GM12891 (cell line): ENCODE data around the gene CRTC1.

Experiments
- DNase-seq: peaks from one replicate; pipeline ENCODE4 v3.0.0; 2011; ENCODE audit warnings: low spot score; ENCODE audit not compliant: insufficient read length
- FAIRE-seq: peaks from 2 replicates; lab custom pipeline; 2011; peaks lifted over from hg19 to GRCh38; lab: Jason Lieb, UNC
- PAX5 ChIP-seq: IDR thresholded peaks from 2 replicates; pipeline ENCODE4 v1.6.1; 2011; ENCODE audit warnings: low read length, moderate library complexity, mild to moderate bottlenecking; ENCODE audit not compliant: insufficient read depth, severe bottlenecking
- POLR2A ChIP-seq: IDR thresholded peaks from 2 replicates; pipeline ENCODE4 v1.6.1; 2011; ENCODE audit warnings: low read depth, low read length, control low read depth
- POLR2AphosphoS5 ChIP-seq: IDR thresholded peaks from 2 replicates; pipeline ENCODE4 v1.6.1; 2011; ENCODE audit warnings: low read depth, low read length, control low read depth
- POU2F2 ChIP-seq: IDR thresholded peaks from 2 replicates; pipeline ENCODE4 v1.6.1; 2011; ENCODE audit warnings: low read depth, mild to moderate bottlenecking, control low read depth, low read length, moderate library complexity
- SPI1 ChIP-seq: IDR thresholded peaks from 2 replicates; pipeline ENCODE4 v1.6.1; 2011; ENCODE audit warnings: low read depth, low read length, control low read depth
- TAF1 ChIP-seq: IDR thresholded peaks from 2 replicates; pipeline ENCODE4 v1.6.1; 2011; ENCODE audit warnings: low read depth, low read length, control low read depth

CRTC1 gene

GRCh38 chr19:18773682-18774081, 90.2 kb downstream of the CRTC1 start:
- FAIRE-seq (no peak), DNase-seq (no peak)
- TF ChIP-seq TAF1 = no peak
- TF ChIP-seq PAX5 = no peak
- TF ChIP-seq SPI1 = no peak
- no peak for TF ChIP-seq POLR2AphosphoS5
- no peak for TF ChIP-seq POLR2A
- no peak for TF ChIP-seq POU2F2

GRCh38 chr19:18774107-18774506, 90.6 kb downstream of the CRTC1 start:
- DNase-seq (no peak), FAIRE-seq (no peak)
- TF ChIP-seq SPI1 = no peak
- TF ChIP-seq PAX5 = no peak
- TF ChIP-seq POLR2A = no peak
- no peak for TF ChIP-seq POU2F2
- TF ChIP-seq POLR2AphosphoS5 = no peak
- no peak for TF ChIP-seq TAF1

GRCh38 chr19:18774782-18775444, 91.4 kb downstream of the CRTC1 start:
- no peak for FAIRE-seq
- TF ChIP-seq POU2F2 (no peak), PAX5 (no peak), POLR2AphosphoS5 (no peak), POLR2A (no peak)

GRCh38 chr19:18775586-18776287, 92.3 kb downstream of the CRTC1 start:
- DNase-seq = no peak
- no peak for FAIRE-seq
- TF ChIP-seq POLR2A (no peak), SPI1 (no peak)

More at GRCh38 chr19:18774782-18775444, 91.4 kb downstream of the CRTC1 start:
- no peak for DNase-seq

GRCh38 chr19:18776288-18776594, 92.8 kb downstream of the CRTC1 start:
- TF ChIP-seq PAX5 = no peak
- TF ChIP-seq TAF1 = no peak
- no peak for TF ChIP-seq SPI1
- no peak for TF ChIP-seq POLR2AphosphoS5
- TF ChIP-seq POLR2A = no peak
- no peak for TF ChIP-seq POU2F2
- FAIRE-seq (no peak), DNase-seq (no peak)

- TF ChIP-seq POLR2A (no peak), POU2F2 (no peak), POLR2AphosphoS5 (no peak), TAF1 (no peak), SPI1 (no peak), PAX5 (no peak)
- DNase-seq (no peak), FAIRE-seq (no peak)
Measured at GRCh38 chr19:18776736-18777135, 93.3 kb downstream of the CRTC1 start.

- FAIRE-seq (no peak), DNase-seq (no peak)
- TF ChIP-seq SPI1 = no peak
- no peak for TF ChIP-seq POU2F2
- no peak for TF ChIP-seq POLR2AphosphoS5
- no peak for TF ChIP-seq POLR2A
- TF ChIP-seq PAX5 = no peak
- TF ChIP-seq TAF1 = no peak
Measured at GRCh38 chr19:18777301-18778075, 94.0 kb downstream of the CRTC1 start.

GRCh38 chr19:18778076-18778389, 94.6 kb downstream of the CRTC1 start:
- DNase-seq (no peak), FAIRE-seq (no peak)
- TF ChIP-seq TAF1 = no peak
- TF ChIP-seq POLR2A = no peak
- no peak for TF ChIP-seq POU2F2
- TF ChIP-seq PAX5 = no peak
- no peak for TF ChIP-seq SPI1
- no peak for TF ChIP-seq POLR2AphosphoS5

GRCh38 chr19:18778826-18779495, 95.5 kb downstream of the CRTC1 start:
- DNase-seq (no peak), FAIRE-seq (no peak)
- TF ChIP-seq TAF1 = no peak
- TF ChIP-seq POLR2A = no peak
- no peak for TF ChIP-seq PAX5
- TF ChIP-seq SPI1 = no peak
- TF ChIP-seq POU2F2 = no peak
- TF ChIP-seq POLR2AphosphoS5 = no peak

GRCh38 chr19:18780081-18780480, 96.6 kb downstream of the CRTC1 start:
- no peak for FAIRE-seq
- TF ChIP-seq POLR2AphosphoS5 = no peak
- no peak for TF ChIP-seq POU2F2
- no peak for TF ChIP-seq POLR2A
- no peak for TF ChIP-seq TAF1
- no peak for TF ChIP-seq SPI1
- TF ChIP-seq PAX5 = no peak
- no peak for DNase-seq
